Stimulated activated CD4-positive, alpha-beta T cell treated with anti-CD3 and anti-CD28 coated beads, Interleukin-4, amount 100 ng/mL, for 1 hour (primary cell): Measurements from ENCODE around the gene DGKI.
"Not testable (repeated sequence)": the region's sequence is repeated elsewhere in the genome, so short reads cannot be mapped to it uniquely, and the experiment has no call there.

Experiments
- DNase-seq: peaks from one replicate; pipeline ENCODE4 v3.0.0-alpha.2; 2020

The DGKI gene

DNA sequence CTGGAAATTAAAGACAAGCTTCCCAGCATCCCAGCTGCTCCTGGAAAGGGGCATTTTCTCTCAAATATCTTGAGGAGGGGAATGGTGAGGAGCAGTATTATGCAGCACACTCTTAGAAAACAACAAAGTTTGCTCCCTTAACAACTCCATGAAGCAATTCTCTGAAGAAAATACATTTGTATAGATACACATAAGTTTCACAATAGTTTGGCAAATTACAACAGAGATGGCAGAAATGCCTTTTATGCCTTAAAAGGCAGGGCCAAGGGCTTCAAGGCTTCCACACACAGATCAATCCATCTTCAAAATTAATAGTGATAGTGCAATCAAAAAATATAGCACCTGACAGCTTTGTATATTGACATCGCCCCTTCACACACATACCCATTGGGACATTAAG is 12.2 kb downstream of the DGKI start:
- DNase-seq, result no peak

DNA sequence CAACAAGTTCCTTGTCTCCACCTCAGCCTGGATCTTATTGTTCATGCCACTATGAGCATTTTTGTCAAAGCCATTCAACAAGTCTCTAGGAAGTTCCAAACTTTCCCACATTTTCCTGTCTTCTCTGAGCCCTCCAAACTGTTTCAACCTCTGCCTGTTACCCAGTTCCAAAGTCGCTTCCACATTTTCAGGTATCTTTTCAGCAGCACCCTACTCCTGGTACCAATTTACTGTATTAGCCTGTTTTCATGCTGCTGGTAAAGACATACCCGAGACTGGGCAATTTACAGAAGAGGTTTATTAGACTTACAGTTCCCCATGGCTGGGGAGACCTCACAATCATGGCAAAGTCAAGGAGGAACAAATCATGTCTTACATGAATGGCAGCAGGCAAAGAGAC is 13.8 kb downstream of the DGKI start:
- not testable (repeated sequence) for DNase-seq

DNA sequence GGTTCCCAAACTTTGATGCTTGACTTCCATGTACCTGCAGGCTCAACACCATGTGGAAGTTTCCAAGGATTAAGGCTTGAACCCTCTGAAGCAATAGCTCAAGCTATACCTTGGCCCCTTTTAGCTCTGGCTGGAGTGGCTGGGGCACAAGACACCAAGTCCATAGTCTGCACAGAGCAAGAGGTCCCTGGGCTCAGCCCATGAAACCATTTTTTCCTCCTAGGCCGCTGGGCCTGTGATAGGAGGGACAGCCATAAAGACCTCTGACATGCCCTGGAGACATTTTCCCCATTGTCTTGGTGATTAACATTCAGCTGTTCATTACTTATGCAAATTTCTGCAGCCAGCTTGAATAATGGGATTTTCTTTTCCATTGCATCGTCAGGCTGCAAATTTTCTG is 14.4 kb downstream of the DGKI start:
- DNase-seq, result no peak

DNA sequence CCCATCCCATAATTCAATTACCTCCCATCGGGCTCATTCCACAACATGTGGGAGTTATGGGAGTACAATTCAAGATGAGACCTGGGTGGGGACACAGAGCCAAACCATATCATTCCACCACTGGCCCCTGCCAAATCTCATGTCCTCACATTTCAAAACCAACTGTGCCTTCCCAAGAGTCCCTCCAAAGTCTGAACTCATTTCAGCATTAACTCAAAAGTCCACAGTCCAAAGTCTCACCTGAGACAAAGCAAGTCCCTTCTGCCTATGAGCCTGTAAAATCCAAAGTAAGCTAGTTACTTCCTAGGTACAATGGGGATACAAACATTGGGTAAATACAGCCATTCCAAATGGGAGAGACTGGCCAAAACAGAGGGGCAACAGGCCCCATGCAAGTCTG is 15.2 kb downstream of the DGKI start:
- not testable (repeated sequence) for DNase-seq

DNA sequence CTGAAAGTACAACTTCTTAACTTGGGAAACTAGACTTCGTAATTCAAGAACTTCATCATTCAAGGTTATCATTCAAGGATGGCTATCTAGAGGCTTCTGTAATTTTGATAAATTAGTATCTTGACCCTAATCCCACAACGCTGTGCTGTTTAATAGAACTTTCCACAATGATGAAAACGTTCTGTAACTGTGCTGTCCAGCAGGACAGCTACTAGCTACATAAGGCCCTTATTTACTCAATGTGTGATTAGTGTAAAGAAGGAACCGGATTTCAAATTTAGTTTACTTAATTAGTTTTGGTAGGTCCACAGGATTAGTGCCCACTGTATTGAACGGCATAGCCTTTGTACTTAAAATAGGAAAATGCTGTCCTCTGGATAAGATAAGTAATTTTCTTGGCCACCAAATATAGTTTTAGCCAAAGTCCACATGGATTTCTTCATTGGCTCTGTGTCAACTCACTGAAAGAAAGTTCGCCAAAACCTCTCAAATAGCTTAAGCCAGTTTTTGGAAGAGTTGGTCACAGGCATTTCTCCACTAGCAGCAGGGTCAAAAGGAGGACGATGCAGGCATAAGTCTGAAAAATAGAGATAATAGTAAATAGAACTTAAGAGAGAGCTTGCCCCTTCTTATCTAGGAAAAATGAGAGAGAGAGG is 17.3 kb downstream of the DGKI start:
- DNase-seq, result no peak

DNA sequence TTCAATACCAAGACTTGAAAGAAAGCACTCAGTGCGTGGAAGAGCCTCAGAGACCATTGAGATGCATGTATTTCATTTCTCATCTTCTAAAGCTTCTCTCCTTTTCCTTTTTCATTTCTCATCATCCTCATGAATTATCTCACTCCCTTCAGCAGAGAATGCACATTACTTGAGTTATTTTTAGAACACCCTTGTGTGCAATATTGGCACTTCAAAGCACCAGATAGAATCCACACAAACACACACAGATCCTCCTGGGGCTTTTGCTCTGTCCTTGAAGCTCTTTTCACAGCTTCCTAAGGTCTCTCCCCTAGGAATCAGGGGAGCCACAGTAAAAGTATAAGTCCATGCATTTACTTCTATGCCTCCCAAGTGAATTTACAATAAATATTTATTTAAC is 18.3 kb downstream of the DGKI start:
- no peak for DNase-seq

DNA sequence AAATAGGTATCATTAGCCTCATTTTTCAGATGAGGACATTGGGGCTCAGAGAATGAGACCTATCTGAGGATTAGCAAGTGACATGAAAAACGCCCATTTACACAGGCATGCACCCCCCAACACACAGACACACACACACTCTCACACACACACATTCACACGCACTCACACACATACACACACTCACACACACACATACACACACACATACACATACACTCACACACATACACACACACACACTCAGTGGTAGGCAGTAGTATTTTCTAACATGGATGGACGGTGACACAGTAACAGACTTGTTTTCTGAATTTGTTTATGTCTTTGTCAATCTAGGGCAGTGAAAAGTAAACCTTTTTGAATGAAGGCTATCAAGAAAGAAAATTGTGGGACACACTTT is 21.3 kb downstream of the DGKI start:
- no peak for DNase-seq

DNA sequence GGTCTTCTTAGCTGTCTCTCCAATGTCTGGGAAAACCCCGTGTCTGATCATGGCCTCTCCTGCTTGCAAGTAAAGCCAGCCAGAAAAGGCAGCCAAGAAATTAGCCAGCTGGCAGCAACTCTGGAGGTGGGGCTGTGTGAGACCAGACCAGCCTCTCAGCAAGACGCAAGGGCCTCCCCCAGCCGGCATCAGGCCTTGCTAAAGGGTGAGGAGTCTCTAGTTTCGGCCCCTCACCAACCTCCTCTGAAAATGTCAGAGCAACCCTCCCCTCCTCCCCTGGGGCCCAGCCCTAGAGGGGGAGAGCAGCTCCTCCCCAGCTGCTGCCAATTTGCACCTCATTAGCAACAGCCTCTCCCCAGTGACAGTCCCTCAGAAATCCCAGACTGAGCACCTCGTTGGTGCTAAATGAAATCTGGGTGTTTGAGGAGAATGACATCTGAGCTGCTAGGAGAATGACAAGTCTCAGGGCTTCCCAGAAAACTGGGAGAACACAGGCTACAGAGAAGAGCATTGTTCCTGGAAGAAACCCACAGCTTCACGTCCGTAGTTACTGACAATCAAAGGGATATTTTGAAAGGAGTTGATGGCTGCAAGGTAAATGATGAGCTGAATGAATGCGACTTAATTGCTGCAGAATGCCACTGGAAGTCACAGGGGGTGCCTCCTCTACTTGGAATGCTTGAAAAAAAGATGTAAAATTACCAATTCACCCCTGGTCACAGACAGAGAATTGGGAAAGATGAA is 25.9 kb downstream of the DGKI start:
- DNase-seq, result no peak

DNA sequence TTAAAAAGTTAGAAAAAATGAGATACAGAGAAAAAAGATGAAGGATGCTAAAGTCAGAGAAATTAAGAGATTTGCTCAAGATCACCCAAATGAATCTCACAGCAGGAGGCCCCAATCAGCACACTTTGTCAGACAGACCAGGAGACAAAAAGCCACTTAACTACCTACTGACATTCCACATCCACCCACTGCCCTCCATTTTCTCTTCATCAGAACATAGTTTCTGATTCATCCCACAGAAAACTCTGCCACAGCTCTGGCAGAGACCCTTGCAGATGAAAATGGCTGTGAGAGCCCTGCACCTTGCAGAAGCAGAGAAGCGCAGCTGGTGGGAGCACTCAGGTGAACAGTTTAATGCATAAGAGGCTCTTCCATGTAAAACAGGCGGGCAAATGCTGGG is 26.6 kb downstream of the DGKI start:
- DNase-seq, result no peak

DNA sequence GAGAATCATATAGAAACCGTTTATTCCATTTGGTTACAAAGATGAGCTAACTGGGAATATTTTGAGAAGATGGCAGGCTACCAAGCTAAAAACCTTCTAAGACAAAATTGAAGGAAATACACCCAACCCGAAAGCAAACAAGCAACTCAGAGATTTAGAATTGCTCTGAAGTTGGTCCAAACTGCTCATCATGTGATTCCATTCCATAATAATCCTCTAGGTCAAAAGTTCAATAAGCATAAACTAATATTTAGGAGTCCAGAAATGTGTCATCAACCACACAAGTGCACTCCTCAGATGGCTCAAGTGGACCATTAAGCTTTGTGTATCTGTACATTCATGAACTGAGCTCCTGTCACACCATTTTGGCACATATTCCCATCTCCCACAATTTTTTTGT is 28.7 kb downstream of the DGKI start:
- no peak for DNase-seq

DNA sequence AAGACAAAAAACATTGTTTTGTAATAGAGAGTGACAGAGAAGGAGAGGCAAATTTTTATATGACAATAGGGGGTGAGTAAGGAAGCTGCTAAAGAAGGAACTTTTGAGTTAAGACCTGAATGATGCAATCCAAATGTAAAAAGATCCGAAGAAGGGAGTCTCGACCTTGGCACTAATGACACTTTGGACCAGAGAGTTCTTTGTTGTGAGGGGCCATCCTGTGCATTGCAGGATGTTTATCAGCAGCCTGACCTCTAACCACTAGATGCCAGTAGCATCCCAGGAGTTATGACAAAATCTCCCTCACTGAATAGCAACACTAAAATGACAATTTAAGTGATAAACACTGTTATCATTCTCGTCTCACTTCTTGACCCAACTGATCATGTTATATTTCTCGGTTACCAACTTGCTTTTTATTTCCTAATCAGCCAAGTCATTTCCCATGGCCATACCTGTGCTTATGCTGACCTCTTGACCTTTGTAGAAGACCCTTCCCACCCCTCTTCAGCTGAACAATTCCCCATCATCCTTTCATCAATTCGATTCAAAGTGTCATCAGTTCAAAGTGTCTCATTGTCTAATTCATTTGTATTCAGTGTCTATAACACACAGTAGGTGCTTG is 30.0 kb downstream of the DGKI start:
- DNase-seq, result no peak

DNA sequence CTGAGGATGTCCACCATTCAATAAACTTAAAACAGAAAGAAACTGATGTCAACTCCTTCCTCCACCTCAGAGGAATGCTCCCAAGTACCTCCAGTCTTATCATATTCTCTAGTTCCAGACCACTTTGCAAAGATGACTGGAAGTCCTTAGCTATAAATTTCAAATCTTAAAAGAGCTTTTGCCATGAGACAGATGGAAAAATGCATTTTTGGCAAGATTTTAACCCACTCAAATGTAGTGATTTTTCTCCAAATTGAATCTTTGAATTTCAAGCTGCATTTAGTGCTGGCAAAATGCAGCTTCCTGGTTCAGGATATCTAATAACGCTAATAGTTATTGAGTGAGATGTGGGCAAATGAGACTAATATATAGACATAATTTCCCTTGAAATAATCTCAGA is 33.2 kb downstream of the DGKI start:
- no peak for DNase-seq

DNA sequence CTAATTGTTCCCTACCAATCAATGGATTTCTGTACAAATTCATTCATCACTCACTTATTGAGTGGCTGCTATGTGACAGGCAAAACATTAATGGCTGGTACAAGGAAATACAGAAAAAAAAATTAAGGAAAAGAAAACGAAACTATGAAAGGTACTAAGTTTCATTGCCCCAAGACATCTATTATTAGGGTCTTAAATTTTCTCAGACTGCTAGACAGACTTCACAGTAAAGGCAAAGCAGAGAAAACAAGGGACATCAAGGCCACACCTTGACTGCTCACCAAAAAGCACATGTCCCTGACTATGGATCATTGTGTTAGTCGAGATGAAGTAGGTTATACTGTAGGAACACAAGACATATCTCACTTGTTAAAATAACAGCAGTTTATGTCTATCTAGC is 36.5 kb downstream of the DGKI start:
- DNase-seq, result no peak

DNA sequence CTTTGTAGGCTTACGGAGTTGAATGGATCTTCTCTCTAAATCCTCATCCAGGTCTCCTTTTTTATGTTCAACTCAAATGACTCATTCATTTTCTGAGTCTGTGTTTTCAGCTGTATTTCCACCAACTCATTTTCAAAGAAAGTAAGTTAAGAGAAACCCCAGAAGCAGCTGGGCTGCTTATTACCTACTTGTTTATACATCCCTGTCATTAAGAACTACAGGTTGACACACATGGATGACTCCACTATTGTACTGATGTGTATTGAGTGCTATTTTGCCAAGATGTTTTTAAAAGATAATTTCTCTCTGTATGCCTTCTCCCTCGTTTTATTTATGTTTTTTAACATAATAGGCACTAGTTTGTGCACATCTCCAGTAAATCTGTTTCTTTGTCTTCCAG is 41.9 kb downstream of the DGKI start:
- no peak for DNase-seq

DNA sequence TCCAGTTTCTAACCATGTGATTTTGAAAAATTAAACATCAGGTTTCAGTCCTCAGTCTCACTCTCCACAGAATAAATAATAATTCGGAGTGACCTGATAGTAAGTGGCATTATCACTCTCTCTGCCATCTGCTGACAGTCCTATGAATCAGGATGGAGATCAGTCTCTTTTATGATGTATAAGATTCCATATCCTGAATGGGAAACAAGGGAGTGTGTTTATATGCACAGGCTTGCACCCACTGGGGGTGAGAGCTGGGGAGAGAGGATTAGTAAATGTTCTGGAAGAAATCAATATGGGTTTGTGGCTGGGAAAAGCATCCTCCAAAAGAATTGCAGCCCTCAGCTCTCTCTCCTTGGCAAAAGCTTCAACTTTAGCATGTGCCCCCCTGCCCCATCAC is 45.3 kb downstream of the DGKI start:
- no peak for DNase-seq

DNA sequence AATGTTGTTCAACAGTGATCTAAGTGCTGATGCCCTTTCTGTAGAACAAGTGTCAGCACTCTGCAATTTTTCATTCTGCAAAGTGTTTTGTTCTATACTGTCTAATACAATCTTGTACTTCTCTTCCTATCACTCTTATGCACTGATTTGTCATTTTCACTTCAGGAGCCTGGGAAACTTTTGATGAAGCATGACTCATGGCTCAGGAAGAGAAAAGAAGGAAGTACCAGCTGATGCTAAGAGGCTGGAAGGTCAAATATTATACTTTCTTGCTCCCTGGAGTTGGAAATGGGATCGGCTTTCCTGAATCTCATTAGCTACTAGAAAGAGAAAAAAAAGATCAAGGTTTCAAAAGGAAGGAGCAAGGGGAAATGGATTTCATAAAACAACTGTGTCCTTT is 45.8 kb downstream of the DGKI start:
- no peak for DNase-seq

DNA sequence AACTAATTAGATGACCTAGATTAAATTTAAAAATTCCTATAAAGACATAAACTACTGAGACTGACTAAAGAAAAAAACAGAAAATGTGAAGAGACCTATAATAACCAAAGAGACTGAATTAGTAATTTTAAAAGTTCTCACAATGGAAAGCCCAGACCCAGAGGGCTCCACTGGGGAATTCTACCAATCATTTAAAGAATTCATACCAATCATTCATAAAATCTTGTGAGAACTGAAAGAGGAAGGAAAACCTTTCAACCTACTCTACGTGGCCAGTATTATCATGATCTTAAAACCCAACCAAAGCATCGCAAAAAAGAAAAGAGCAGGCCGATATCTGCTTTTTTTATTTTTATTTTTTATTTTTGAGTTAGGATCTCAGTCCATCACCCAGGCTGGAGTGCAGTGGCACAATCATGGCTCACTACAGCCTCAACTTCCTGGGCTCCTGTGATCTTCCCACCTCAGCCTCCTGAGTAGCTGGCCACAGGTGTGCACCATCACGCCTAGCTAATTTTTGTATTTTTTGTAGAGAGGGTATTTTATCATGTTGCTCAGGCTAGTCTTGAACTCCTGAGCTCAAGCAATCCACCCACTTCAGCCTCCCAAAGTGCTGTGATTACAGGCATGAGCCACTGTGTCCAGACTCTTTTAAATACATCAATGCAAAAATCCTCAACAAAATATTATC is 48.6 kb downstream of the DGKI start:
- DNase-seq, result no peak

DNA sequence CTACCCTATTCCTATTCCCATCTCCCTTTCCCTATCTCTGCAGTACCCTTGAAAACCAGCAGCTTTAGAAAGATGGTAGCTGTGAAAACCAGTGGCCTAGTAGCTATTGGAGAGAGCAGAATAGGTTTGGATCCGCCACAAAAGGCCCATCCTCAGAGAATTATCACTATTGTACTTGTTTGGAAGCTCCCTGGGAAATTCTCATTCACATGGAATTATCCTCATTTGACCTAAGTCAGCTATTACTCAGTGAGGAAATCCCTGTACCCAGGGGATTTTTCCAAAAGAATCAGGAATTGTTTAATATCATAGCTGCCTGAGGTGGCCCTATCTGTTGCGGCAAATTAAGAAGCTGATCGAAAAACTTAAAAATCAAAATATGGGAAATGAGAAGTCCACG is 51.6 kb downstream of the DGKI start:
- DNase-seq, result no peak

DNA sequence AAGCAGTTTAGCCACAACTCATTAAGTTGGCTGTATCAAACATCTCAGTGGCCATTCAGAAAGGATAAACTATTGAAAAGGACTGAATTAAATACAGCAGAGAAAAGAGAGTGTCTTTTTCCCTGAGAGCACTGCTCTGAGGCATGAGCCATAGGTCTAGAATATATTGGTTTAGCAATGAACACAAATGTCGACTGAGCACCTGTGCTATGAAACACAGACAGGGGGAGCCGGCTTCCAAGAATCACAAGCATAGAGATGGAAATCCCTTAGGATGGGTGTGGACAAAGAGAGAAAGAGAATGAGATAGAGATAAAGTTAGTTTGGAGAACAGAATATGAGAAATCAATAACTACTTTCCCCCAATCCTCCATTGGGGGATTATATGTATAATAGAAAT is 54.8 kb downstream of the DGKI start:
- no peak for DNase-seq

DNA sequence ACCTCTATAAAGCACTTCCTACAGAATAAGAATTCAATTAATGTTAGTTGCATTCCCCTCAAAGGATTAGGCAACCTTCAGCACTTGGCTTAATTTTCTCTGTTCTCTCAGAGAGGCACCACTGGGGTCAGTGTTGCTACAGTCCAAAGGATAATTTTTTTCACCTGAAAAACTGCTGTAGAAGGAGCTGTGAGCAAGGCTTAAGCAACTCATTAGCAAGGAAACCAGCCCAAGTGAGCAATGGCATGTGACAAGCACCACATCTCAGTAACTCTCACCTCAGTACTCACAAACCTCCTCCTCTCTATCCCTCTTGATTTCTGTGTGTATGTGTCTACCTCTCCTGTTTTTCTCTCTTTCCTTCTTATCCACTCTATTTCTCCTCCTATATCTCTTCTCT is 55.9 kb downstream of the DGKI start:
- no peak for DNase-seq

DNA sequence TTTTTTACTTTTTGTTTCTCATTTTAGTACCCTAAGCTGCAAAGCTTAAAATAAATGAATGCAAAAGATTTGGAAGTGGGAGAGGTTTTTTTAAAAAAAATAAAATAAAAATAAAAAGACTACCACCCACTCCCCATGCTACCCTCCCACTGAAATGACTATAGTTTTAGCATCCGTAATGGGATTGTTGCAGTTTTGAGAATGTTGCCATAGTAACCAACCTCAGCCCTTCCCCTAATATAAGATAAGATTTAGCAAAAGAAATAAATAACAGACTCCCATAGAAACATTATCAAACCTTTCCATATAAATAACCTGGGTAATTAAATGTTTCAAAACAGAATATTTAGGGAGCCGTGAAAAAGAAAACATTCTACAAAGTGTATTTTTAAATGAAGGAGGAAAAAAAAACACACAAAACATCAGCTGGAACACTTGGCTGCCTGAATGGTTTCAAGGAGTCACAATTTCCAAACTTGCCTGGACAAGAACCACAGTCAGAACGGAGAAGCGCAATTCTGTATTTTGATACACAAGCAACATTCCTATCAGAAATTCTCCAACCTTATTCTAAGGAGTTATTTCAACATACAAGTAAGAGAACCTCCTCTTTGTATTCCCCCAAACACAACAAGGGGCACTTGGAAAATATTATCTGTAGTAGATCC is 57.4 kb downstream of the DGKI start:
- no peak for DNase-seq

DNA sequence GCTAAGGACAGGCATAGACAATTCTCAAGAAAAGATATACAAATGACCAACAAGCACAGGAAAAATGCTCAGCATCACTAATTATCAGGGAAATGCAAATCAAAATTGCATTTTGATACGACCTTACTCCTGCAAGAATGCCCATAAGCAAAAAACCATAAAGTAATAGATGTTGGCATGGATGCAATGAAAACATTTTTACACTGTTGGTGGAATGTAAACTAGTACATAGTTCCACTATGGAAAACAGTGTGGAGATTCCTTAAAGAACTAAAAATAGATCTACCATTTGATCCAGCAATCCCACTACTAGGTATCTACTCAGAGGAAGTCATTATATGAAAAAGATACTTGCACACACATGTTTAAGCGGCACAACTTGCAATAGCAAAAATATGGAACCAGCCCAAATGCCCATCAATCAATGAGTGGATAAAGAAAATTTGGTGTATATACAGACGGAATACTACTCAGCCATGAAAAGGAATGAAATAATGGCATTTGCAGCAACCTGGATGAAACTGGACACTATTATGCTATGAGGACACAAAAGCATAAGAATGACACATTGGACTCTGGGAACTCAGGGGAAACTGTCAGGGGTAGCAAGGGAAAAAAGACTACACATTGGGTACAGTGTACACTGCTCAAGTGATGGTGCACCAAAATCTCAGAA is 59.3 kb downstream of the DGKI start:
- no peak for DNase-seq

DNA sequence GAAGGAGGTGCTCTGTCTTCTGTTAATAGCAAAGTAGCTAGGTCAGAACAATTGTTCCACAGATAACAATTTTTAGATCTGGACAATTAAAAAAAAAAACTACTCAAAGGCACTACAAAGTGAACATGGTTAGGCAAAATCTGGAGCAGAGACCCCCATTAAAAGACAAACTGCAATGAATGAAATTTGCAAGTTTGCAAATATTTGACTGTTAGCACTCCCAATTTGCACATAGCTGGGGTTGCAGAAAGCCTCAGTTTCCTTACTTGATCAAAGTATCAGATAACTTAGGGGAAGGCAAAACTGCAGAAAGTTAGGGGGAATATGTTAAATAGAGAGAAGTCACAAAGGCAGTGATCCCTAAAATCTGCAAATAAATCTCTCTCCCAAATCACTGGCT is 68.3 kb downstream of the DGKI start:
- no peak for DNase-seq
